ENCODE results near the gene GJA4.
"Not testable (repeated sequence)": the region's sequence is repeated elsewhere in the genome, so short reads cannot be mapped to it uniquely, and the experiment has no call there.

DNA sequence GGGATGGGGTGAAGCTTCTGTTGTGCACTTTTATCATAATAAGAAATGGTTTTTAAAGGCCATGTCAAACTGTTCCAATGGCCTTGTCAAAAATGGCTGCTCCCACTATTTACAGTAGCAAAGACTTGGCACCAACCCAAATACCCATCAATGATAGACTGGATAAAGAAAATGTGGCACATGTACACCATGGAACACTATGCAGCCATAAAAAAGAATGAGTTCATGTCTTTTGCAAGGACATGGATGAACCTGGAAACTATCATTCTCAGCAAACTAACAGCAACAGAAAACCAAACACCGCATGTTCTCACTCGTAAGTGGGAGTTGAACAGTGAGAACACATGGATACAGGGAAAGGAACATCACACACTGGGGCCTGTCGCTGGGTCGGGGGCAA lies 19.7 kb upstream of the GJA4 start:
- not testable (repeated sequence) for TF ChIP-seq EZH2 (IDR thresholded peaks at IDR 0.05; ENCODE audit: low read length, missing control alignments)
- TF ChIP-seq, protein P1, sequence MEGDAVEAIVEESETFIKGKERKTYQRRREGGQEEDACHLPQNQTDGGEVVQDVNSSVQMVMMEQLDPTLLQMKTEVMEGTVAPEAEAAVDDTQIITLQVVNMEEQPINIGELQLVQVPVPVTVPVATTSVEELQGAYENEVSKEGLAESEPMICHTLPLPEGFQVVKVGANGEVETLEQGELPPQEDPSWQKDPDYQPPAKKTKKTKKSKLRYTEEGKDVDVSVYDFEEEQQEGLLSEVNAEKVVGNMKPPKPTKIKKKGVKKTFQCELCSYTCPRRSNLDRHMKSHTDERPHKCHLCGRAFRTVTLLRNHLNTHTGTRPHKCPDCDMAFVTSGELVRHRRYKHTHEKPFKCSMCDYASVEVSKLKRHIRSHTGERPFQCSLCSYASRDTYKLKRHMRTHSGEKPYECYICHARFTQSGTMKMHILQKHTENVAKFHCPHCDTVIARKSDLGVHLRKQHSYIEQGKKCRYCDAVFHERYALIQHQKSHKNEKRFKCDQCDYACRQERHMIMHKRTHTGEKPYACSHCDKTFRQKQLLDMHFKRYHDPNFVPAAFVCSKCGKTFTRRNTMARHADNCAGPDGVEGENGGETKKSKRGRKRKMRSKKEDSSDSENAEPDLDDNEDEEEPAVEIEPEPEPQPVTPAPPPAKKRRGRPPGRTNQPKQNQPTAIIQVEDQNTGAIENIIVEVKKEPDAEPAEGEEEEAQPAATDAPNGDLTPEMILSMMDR (conservative IDR thresholded peaks at IDR 0.05 in 1 of 2, IDR thresholded peaks at IDR 0.05 in 1 of 2; ENCODE audit: low read depth in 1 of 2, low read length in 2 of 2) = not testable (repeated sequence)

All from fibroblast of lung (primary cell).